ENCODE measurements around the gene GLRX3. TPM values are rescaled to one million over a fixed set of nuclear protein-coding genes. Genes with fewer than 3 reads are reported as not detected.

Gene GLRX3
- total and polyA plus RNA-seq, 10 of the 15 experiments (the other 5 are each of a cell fraction or from before 2014, with no cell fraction given), result 94.7 to 209 (median 131) TPM

DNA sequence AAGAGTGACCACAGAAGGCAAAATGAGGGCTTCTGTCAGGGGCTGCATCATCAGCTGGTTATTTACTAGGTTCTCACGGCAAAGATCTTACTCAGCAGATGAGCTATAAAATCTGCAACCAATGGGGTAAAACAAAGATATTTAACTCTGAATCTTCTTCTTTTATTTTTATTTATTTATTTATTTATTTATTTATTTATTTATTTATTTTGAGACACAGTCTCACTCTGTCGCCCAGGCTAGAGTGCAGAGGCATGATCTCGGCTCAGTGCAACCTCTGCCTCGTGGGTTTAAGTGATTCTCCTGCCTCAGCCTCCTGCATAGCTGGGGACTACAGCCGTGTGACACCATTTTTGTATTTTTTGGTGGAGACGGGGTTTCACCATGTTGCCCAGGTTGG, 36.8 kb upstream of the GLRX3 start:
- no peaks in the 10 kb centered on the region for H3K9me3 ChIP-seq (replicated peaks; ENCODE audit: control insufficient read depth, insufficient read depth, low read length)
- no peak overlapping the region for H3K9ac ChIP-seq (ENCODE audit: control insufficient read depth, insufficient read depth, low read length)
- no peaks in the 10 kb centered on the region for H4K20me1 ChIP-seq (ENCODE audit: control insufficient read depth, insufficient read depth)
- ChIA-PET RAD21 (ENCODE audit: unreplicated experiment) (no interaction called here), CTCF (interaction anchor here (2.4 kb wide), 1 partner anchor 11 kb away, joined by 11 read pairs; the partner anchor contains the start of gene C10orf143), POLR2A (no interaction called here), SMC1A (ENCODE audit: uncharacterized antibody, unreplicated experiment) (no interaction called here)
- H3K79me2 ChIP-seq (ENCODE audit: control insufficient read depth, insufficient read depth, low read length), result no peaks in the 10 kb centered on the region
- no peak overlapping the region for H2AFZ ChIP-seq (ENCODE audit: control insufficient read depth, low read depth, low read length)
- ATAC-seq, result no peak
- H3K27me3 ChIP-seq (replicated peaks in 1 of 2; ENCODE audit: control insufficient read depth in 2 of 2, insufficient read depth in 2 of 2, low read length in 1 of 2), result no peaks in the 10 kb centered on the region
- BruUV-seq (replicated peaks), result no TSS peak
- intact Hi-C loops (cut with micrococcal nuclease; ENCODE audit: unreplicated experiment) (no loop called here), in situ Hi-C loops (cut with MboI) (no loop called here)
- no peak overlapping the region for H3K4me2 ChIP-seq (ENCODE audit: control insufficient read depth, insufficient read depth)
- H3K36me3 ChIP-seq (ENCODE audit: control insufficient read depth in 2 of 2, insufficient read depth in 2 of 2, low read length in 1 of 2), result no peaks in the 10 kb centered on the region
- H3K4me1 ChIP-seq (ENCODE audit: control insufficient read depth, insufficient read depth, low read length), result no peaks in the 10 kb centered on the region
- no peak overlapping the region for H3K4me3 ChIP-seq
- no peak for FAIRE-seq
- no peak overlapping the region for H3K27ac ChIP-seq (ENCODE audit: control insufficient read depth, insufficient read depth)
- no peak for DNase-seq (ENCODE audit: low read depth, low spot score)
- WGBS (ENCODE audit: insufficient coverage, insufficient replicate concordance, low lambda C conversion rate, missing lambda C conversion rate), result 87% methylated on average over 6 of the region's 6 CpGs
- no peak for TF ChIP-seq NR2C2 (IDR thresholded peaks at IDR 0.05; ENCODE audit: borderline replicate concordance, control insufficient read depth, insufficient read length, low read depth)
- TF ChIP-seq STAT3 (IDR thresholded peaks at IDR 0.05; ENCODE audit: low read depth, low read length), result no peak
- TF ChIP-seq MXI1 (IDR thresholded peaks at IDR 0.05; ENCODE audit: low read depth, low read length), result no peak
- no peak for TF ChIP-seq ZNF274 (IDR thresholded peaks at IDR 0.05; ENCODE audit: insufficient read depth, insufficient read length)
- TF ChIP-seq IRF4 (IDR thresholded peaks at IDR 0.05; ENCODE audit: low read depth, low read length), result no peak
- TF ChIP-seq FOXK2 (IDR thresholded peaks at IDR 0.05), result no peak
- TF ChIP-seq, protein P1, sequence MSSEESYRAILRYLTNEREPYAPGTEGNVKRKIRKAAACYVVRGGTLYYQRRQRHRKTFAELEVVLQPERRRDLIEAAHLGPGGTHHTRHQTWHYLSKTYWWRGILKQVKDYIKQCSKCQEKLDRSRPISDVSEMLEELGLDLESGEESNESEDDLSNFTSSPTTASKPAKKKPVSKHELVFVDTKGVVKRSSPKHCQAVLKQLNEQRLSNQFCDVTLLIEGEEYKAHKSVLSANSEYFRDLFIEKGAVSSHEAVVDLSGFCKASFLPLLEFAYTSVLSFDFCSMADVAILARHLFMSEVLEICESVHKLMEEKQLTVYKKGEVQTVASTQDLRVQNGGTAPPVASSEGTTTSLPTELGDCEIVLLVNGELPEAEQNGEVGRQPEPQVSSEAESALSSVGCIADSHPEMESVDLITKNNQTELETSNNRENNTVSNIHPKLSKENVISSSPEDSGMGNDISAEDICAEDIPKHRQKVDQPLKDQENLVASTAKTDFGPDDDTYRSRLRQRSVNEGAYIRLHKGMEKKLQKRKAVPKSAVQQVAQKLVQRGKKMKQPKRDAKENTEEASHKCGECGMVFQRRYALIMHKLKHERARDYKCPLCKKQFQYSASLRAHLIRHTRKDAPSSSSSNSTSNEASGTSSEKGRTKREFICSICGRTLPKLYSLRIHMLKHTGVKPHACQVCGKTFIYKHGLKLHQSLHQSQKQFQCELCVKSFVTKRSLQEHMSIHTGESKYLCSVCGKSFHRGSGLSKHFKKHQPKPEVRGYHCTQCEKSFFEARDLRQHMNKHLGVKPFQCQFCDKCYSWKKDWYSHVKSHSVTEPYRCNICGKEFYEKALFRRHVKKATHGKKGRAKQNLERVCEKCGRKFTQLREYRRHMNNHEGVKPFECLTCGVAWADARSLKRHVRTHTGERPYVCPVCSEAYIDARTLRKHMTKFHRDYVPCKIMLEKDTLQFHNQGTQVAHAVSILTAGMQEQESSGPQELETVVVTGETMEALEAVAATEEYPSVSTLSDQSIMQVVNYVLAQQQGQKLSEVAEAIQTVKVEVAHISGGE (CRISPR knock-in tag; IDR thresholded peaks at IDR 0.05), result no peak
- TF ChIP-seq HDGF (IDR thresholded peaks at IDR 0.05), result no peak
- no peak for TF ChIP-seq ZSCAN29 (IDR thresholded peaks at IDR 0.05)
- TF ChIP-seq, protein P2, sequence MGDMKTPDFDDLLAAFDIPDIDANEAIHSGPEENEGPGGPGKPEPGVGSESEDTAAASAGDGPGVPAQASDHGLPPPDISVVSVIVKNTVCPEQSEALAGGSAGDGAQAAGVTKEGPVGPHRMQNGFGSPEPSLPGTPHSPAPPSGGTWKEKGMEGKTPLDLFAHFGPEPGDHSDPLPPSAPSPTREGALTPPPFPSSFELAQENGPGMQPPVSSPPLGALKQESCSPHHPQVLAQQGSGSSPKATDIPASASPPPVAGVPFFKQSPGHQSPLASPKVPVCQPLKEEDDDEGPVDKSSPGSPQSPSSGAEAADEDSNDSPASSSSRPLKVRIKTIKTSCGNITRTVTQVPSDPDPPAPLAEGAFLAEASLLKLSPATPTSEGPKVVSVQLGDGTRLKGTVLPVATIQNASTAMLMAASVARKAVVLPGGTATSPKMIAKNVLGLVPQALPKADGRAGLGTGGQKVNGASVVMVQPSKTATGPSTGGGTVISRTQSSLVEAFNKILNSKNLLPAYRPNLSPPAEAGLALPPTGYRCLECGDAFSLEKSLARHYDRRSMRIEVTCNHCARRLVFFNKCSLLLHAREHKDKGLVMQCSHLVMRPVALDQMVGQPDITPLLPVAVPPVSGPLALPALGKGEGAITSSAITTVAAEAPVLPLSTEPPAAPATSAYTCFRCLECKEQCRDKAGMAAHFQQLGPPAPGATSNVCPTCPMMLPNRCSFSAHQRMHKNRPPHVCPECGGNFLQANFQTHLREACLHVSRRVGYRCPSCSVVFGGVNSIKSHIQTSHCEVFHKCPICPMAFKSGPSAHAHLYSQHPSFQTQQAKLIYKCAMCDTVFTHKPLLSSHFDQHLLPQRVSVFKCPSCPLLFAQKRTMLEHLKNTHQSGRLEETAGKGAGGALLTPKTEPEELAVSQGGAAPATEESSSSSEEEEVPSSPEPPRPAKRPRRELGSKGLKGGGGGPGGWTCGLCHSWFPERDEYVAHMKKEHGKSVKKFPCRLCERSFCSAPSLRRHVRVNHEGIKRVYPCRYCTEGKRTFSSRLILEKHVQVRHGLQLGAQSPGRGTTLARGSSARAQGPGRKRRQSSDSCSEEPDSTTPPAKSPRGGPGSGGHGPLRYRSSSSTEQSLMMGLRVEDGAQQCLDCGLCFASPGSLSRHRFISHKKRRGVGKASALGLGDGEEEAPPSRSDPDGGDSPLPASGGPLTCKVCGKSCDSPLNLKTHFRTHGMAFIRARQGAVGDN (IDR thresholded peaks at IDR 0.05), result no peak
- TF ChIP-seq TCF7 (IDR thresholded peaks at IDR 0.05; ENCODE audit: borderline replicate concordance), result no peak
- no peak for TF ChIP-seq POLR2AphosphoS2 (IDR thresholded peaks at IDR 0.05; ENCODE audit: low read depth, low read length)
- TF ChIP-seq BRCA1 (IDR thresholded peaks at IDR 0.05; ENCODE audit: low read depth, low read length), result no peak
- no peak for TF ChIP-seq IKZF1 (conservative IDR thresholded peaks at IDR 0.05)
- TF ChIP-seq CREM (IDR thresholded peaks at IDR 0.05; ENCODE audit: low read depth), result no peak
- no peak for TF ChIP-seq BHLHE40 (IDR thresholded peaks at IDR 0.05; ENCODE audit: borderline replicate concordance in 1 of 2, low read depth in 2 of 2, low read length in 1 of 2)
- no peak for TF ChIP-seq YY1 (IDR thresholded peaks at IDR 0.05; ENCODE audit: low read depth, low read length)
- no peak for TF ChIP-seq PAX5 (IDR thresholded peaks at IDR 0.05; ENCODE audit: borderline replicate concordance, low read depth, low read length)
- TF ChIP-seq, protein P3, sequence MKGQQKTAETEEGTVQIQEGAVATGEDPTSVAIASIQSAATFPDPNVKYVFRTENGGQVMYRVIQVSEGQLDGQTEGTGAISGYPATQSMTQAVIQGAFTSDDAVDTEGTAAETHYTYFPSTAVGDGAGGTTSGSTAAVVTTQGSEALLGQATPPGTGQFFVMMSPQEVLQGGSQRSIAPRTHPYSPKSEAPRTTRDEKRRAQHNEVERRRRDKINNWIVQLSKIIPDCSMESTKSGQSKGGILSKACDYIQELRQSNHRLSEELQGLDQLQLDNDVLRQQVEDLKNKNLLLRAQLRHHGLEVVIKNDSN (IDR thresholded peaks at IDR 0.05; ENCODE audit: borderline replicate concordance, extremely low read length, insufficient read depth, low read depth, low read length), result no peak
